Cardiac muscle cell (in vitro differentiated cells and primary cell): Measurements from ENCODE around the gene SLC25A10. TPM values are rescaled to one million over a fixed set of nuclear protein-coding genes. Genes with fewer than 3 reads are reported as not detected.

ENCODE experiments used
- DNase-seq, 2 donors: peaks; one replicate each; pipeline versions ENCODE4 v3.0.0 to v3.0.0-alpha.2; 2010 to 2017; ENCODE audit warnings: low read depth in 1 of 2, low spot score in 1 of 2
- H3K27ac ChIP-seq: fragments of 200-600 bp; sonication (generic); 2 replicates; pipeline ENCODE4 v1.5.1; 2016
- H3K27me3 ChIP-seq: fragments of 200-600 bp; sonication (generic); 2 replicates; pipeline ENCODE4 v1.6.0; 2016; ENCODE audit warnings: control low read depth
- H3K36me3 ChIP-seq: fragments of 200-600 bp; sonication (generic); 2 replicates; pipeline ENCODE4 v1.5.1; 2016; ENCODE audit warnings: control low read depth
- H3K4me1 ChIP-seq: fragments of 200-600 bp; sonication (generic); 2 replicates; pipeline ENCODE4 v1.8.1; 2017; ENCODE audit warnings: low read depth, mild to moderate bottlenecking, mixed run types
- H3K4me3 ChIP-seq: fragments of 200-600 bp; sonication (generic); 2 replicates; pipeline ENCODE4 v1.5.1; 2016; ENCODE audit warnings: mild to moderate bottlenecking
- H3K9me3 ChIP-seq: fragments of 200-600 bp; sonication (generic); 2 replicates; pipeline ENCODE4 v1.5.1; 2017; ENCODE audit warnings: low read depth, mild to moderate bottlenecking, control low read depth
- polyA plus RNA-seq: library from polyadenylated mRNA; unstranded; fragments of >200 nt; fragmentation: Nextera tagmentation; extraction: Ambion mirVana; gene quantifications from 2 replicates; pipeline ENCODE4 v1.2.1, GENCODE V29; 2016
- total RNA-seq: library from RNA; depleted of rRNA; stranded (reverse); fragments of >200 nt; gene quantifications from 2 replicates; pipeline ENCODE4 v1.2.3, GENCODE V29; 2016
- TF ChIP-seq, protein P1 (sequence below): IDR thresholded peaks from 2 replicates; pipeline ENCODE4 v1.5.1; 2012; ENCODE audit warnings: low read depth, mild to moderate bottlenecking, low read length

SLC25A10 gene
- total and polyA plus RNA-seq, 2 experiments from 2014 or later: 29.3 to 52.2 TPM

- H3K9me3 ChIP-seq: no peaks in the 10 kb centered on the region
- no peak for DNase-seq
- no peaks in the 10 kb centered on the region for H3K4me1 ChIP-seq
- H3K27me3 ChIP-seq: no peaks in the 10 kb centered on the region
- H3K4me3 ChIP-seq: no peak overlapping the region
- peak overlapping the region; percentile 42 for H3K27ac ChIP-seq
- TF ChIP-seq, protein P1, sequence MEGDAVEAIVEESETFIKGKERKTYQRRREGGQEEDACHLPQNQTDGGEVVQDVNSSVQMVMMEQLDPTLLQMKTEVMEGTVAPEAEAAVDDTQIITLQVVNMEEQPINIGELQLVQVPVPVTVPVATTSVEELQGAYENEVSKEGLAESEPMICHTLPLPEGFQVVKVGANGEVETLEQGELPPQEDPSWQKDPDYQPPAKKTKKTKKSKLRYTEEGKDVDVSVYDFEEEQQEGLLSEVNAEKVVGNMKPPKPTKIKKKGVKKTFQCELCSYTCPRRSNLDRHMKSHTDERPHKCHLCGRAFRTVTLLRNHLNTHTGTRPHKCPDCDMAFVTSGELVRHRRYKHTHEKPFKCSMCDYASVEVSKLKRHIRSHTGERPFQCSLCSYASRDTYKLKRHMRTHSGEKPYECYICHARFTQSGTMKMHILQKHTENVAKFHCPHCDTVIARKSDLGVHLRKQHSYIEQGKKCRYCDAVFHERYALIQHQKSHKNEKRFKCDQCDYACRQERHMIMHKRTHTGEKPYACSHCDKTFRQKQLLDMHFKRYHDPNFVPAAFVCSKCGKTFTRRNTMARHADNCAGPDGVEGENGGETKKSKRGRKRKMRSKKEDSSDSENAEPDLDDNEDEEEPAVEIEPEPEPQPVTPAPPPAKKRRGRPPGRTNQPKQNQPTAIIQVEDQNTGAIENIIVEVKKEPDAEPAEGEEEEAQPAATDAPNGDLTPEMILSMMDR: no peak
- peaks cover 7% of the 10 kb centered on the region for H3K36me3 ChIP-seq
These were observed 35.2 kb upstream of the SLC25A10 start for GRCh38 chr17:81676906-81677305.

DNA sequence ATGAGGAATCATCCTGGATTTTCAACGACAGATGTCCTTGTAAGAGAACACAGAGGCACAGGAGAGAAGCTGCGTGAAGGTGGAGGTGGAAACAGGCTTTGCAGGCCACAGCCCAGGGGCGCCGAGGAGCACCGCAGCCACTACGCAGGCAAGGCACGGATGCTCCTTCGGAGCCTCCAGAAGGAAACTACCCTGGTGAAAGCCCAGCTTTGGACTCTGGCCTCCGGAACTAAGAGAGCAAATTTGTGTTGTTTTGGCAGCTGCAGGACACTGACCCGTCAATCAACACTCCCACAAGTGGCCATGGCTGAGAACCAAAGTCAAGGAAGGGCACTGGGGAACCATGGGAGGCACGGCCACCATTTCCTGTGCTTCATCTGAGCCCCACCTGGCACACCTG, 31.9 kb upstream of the SLC25A10 start:
- no peaks in the 10 kb centered on the region for H3K27me3 ChIP-seq

GRCh38 chr17:81681672-81682071, 30.4 kb upstream of the SLC25A10 start:
- H3K27me3 ChIP-seq: no peaks in the 10 kb centered on the region
- TF ChIP-seq, protein P1: no peak
- H3K27ac ChIP-seq: no peak overlapping the region
- DNase-seq: no peak
- no peak overlapping the region for H3K4me3 ChIP-seq
- H3K9me3 ChIP-seq: no peaks in the 10 kb centered on the region
- peaks cover 12% of the 10 kb centered on the region for H3K4me1 ChIP-seq
- peaks cover 7% of the 10 kb centered on the region for H3K36me3 ChIP-seq

More for the DNA sequence above, 31.9 kb upstream of the SLC25A10 start:
- Histone ChIP-seq H3K4me3 (no peak overlapping the region), H3K4me1 (peaks cover 12% of the 10 kb centered on the region), H3K36me3 (no peaks in the 10 kb centered on the region), H3K9me3 (no peaks in the 10 kb centered on the region), H3K27ac (no peak overlapping the region)
- no peak for DNase-seq
- TF ChIP-seq, protein P1: no peak

DNA sequence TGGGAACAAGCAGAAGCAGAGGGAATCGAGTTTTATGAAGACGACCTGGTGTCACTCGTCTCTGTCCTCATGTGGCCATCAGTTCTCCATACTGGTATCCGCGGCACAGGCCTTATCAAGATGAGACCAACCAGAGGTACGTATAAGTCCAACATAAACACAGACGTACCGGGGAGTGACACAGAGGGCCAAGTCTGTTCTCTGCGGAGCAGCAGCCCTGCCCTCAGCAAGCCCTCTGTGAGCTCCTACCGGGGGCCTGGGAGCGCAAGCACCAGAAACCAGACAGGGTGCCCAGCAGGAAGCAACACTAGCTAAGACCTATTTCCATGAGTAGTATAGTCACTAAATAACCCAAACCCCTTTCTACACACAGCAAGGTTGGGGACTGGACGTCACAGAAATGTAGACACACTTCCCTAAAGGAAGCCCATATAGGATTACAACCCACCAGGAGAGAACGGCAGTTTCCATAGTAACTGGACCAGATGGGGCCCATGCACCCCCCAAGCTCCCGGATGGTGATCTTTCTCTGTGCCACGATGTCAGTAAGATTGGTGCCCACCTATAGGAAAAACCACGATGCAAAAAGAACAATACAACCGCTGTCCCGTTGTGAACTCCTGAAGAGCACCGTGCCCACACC, 29.4 kb upstream of the SLC25A10 start:
- DNase-seq: no peak
- peak overlapping the region; percentile 81 for H3K27ac ChIP-seq
- TF ChIP-seq, protein P1: no peak
- H3K27me3 ChIP-seq: no peaks in the 10 kb centered on the region
- H3K9me3 ChIP-seq: no peaks in the 10 kb centered on the region
- H3K36me3 ChIP-seq: peaks cover 9% of the 10 kb centered on the region
- peak overlapping the region; percentile 87 for H3K4me3 ChIP-seq
- H3K4me1 ChIP-seq: peaks cover 12% of the 10 kb centered on the region

DNA sequence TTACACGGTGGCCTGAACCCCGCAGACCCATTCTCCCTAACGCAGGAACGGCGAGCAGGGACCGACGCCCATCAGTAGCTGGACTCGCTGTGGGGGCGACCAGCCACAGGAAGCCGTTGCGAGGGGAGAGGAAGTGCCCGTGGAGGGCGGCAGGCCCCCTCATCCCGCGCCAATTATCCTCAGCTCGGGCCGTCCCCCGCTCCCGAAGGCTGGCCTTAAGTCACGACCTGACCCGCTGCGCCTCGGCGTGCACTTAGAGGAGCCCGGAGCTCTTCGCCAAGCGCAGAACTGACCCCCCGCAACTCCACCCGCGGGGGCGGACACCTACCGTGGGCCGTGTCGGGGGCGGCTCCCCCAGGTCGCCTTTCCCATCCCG, 28.9 kb upstream of the SLC25A10 start:
- TF ChIP-seq, protein P1: no peak
- peak overlapping the region; percentile 81 for H3K27ac ChIP-seq
- H3K4me1 ChIP-seq: peaks cover 12% of the 10 kb centered on the region
- no peaks in the 10 kb centered on the region for H3K9me3 ChIP-seq
- no peak for DNase-seq
- peaks cover 9% of the 10 kb centered on the region for H3K36me3 ChIP-seq
- H3K27me3 ChIP-seq: no peaks in the 10 kb centered on the region
- H3K4me3 ChIP-seq: peak overlapping the region; percentile 87
